GM19240 (cell line): ENCODE data around the gene CSPG4.
"Not testable (repeated sequence)": the region's sequence is repeated elsewhere in the genome, so short reads cannot be mapped to it uniquely, and the experiment has no call there.

ENCODE experiments used
- DNase-seq: peaks from one replicate; pipeline ENCODE4 v3.0.0; 2011; ENCODE audit warnings: low spot score; ENCODE audit not compliant: insufficient read length

Gene CSPG4

GRCh38 chr15:75738647-75739325 lies 26.1 kb upstream of the CSPG4 start:
- DNase-seq, result peak; percentile 93

DNA sequence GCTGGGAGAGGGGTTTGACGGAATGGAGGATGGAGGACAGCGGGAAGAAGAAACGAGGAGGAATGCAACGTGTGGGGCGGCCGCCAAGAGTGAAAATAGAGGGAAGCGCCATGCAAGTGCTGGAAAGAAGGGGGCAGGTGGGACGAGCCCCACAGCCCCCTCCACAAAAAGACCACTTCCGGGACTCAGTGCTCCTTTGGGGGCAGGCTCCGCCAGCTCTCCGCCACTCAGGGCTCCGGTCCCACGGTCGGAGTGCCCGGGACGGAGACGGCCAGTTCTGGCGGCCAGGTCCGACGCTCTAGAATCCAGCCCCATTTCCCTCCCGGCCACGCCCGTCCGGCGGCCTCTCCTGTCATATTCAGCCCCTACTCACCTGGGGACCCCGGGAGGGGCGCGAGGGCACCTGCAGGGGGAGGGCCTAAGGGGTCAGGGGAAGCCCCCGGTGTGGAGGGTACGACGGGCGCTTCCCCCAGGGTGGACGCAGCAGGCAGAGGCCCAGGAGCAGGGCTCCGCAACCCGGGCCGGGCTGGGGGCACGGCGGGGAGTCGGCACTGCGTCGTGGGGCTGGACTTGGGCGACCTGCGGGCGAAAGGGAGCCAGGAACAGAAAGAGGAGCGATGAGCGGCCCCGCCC lies 25.5 kb upstream of the CSPG4 start:
- DNase-seq, result no peak

DNA sequence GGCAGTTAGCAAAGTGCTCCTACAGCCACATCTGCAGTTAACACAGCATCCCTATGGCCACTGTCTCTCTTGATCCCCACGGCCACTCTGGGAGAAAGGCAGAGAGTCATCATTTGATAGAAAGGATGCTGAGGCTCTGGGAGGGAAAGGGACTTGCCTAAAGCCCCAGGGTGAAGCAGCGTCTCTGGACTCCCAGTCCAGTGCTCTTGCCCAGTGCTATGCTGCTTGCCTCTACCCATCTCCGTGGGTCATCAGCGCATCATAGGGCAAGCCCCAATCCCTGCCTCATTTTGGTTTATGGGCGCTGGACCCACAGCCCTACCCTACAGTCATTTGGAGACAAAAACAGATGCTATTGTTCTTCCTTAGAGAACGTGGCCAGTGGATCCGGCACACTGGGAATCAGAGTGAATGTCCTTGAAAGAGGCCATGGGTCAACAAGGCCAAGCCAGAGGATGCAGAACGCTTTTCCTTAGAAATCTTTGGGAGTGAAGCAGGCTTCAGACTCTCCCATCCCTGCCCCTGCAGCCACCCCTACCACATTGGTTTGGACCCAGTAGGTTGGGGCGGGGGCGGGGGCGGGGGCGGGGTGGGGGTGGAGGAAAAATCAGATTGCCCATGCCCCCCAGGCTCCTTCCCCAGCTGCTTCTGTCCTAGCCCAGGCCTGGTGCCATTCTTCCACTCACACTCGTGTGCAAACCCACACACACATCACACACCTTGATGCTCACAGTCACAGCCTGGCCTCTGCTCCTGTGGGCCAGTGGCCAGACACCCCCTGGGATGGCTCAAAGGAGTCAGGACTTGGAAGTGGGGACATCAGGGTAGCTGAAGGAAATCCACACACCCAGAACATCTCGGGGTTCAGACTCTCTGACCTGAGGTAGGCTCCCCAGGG lies 24.7 kb upstream of the CSPG4 start:
- not testable (repeated sequence) for DNase-seq

GRCh38 chr15:75736256-75736655 lies 23.6 kb upstream of the CSPG4 start:
- no peak for DNase-seq

DNA sequence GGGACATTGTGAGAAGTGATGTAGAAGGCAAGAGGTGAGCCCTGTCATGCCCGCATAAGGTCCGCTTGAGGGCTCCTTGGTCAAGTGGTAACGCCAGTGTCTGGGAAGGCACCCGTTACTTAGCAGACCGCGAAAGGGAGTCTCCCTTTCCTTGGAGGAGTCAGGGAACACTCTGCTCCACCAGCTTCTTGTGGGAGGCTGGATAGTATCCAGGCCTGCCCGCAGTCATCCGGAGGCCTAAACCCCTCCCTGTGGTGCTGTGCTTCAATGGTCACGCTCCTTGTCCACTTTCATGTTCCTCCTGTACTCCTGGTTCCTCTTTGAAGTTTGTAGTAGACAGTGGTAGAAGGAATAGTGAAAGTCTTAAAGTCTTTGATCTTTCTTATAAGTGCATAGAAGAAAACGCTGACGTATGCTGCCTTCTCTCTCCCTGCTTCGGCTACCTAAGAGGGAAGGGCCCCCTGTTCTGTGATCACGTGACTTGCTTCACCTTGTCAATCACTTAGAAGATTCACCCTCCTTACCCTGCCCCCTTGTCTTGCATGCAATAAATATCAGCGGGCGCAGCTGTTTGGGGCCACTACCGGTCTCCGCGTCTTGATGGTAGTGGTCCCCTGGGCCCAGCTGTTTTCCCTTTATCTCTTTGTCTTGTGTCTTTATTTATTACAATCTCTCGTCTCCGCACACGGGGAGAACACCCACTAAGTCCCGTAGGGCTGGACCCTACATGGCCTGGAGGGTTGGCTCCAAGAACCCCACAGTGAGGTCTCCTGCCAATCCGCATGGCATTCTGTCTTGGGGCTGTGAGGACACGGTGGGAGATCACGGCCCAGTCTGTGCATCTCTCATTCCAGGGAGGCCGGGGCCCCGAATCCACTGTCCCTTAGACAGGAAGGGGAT lies 22.5 kb upstream of the CSPG4 start:
- not testable (repeated sequence) for DNase-seq

- DNase-seq, result no peak
Observed at GRCh38 chr15:75733761-75734651, 21.4 kb upstream of the CSPG4 start.

DNA sequence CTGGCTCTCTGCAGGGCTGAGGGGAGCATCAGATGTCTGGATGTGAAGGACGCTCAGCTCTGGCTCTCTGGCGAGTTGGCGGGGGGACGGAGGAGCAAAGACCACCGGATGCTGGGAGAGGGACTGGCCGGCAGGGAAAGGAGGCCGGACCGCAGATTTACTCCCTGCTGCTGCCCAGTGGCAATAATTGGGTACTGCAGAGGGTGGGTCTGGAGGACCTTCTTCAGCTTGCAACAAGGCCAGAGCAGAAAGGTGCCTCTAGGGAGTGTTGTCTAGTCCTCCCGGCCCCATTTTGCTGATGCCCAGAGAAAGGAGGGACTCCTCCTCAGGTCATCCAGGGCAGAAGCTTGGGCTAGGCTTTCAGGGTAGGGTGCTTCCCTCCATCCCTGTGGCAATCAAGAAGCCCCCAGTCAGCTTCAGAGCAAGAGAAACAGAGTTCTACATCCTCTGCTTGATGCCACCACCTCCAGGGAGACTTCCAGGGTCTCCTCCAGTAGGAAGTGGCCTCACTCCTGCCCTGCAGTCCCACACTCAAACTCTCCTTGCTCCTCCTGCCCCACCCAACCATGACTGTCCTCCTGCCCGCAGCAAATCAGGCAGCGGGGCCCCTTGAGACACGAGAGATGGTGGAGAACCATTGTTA lies 20.3 kb upstream of the CSPG4 start:
- DNase-seq, result no peak

GRCh38 chr15:75732177-75732808 lies 19.6 kb upstream of the CSPG4 start:
- no peak for DNase-seq

DNA sequence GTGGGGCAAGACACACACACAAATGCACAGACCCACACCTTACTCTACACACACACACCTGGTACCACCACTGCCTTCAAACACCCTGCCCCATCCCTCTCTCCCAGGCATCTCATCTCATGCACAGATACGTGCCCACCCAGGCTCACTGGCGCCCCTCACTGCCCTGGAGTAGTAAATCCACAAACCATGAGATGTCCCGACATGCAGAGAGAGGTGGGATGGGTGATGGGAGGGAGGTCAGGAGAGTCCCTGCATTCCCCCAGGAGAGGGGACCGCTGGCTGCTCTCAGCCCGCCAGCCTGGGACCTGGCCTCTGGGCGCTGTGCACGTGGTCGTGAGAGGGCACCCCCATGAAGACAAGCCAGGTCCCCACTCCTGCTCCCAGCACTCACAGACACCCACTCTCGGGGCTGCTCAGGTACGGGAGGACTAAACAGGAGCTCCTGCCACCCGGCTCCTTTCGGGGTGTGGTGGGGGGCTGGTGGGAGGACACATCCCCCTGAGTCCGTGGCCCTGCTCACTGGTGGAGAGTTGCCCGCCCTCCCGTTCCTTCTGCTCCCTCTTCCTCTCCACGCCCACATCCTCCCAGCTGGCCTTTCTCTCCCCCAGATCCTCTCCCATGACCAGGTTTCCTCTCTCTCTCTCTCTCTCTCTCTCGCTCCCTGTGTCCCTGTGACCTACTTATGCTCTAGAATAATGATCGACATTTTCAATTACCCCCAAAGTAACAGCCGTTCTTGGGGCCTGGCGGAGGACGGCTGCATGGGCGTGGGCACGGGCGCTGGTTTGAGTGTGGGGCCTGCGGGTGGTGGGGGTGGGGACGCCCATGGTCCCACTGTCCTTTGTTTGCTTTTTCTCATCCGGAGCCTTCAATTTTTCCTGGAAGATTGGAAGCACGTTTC lies 18.9 kb upstream of the CSPG4 start:
- DNase-seq, result no peak

GRCh38 chr15:75730376-75731247 lies 18.0 kb upstream of the CSPG4 start:
- not testable (repeated sequence) for DNase-seq

DNA sequence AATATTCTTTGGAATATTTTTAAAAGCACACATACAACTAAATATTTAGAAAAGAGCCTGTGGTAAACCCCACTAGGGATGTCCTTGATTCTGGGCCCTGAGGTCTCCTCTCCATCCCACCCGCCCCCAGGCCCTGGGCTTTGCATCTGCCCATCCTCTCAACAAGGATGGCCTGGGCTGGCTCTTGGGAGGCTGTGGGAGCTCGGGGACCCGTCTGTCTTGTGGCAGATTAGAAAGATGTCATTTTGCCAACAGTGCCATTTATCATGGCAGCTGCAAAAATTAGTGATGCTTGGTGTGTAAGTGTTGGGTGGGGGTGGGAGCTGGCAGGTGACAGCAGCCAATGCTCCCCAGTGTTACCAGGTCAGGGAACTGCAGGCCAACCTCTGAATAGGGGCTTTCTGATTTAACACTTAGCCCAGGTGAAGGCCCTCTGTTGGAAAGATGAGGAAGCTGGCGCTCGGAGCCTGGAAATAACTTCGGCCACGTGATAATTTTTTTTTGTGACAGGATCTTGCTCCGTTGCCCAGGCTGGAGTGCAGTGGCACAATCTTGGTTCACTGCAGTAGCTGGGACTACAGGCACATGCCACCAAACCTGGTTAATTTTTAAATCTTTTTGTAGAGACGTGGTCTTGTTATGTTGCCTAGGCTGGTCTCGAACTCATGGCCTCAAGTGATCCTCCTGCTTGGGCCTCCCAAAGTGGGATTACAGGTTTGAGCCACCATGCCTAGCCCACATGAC lies 16.9 kb upstream of the CSPG4 start:
- DNase-seq, result no peak

- DNase-seq, result no peak
Observed at GRCh38 chr15:75727851-75728715, 15.4 kb upstream of the CSPG4 start.

- no peak for DNase-seq
Observed at GRCh38 chr15:75727031-75727531, 14.4 kb upstream of the CSPG4 start.

GRCh38 chr15:75725719-75726607 lies 13.3 kb upstream of the CSPG4 start:
- no peak for DNase-seq
